Aorta (tissue), 5 donors: ENCODE data around the gene MARCHF3. TPM values are rescaled to one million over a fixed set of nuclear protein-coding genes. Genes with fewer than 3 reads are reported as not detected.
A peak's percentile ranks its signal among the peaks of the same experiment; 100 is the strongest.

Experiments used
- ATAC-seq: fragments of 200-7000 bp; cut with Tn5 transposase; one replicate; pipeline ENCODE4 v1.9.1; 2022; ENCODE audit warnings: moderate library complexity; ENCODE audit not compliant: low FRiP score
- DNase-seq, 2 donors: peaks; one replicate each; pipeline ENCODE4 v3.0.0-alpha.2; 2020
- H3K27ac ChIP-seq, 2 donors: one replicate each; pipeline ENCODE4 v1.5.1; 2013; ENCODE audit warnings: low read length in 2 of 2, mild to moderate bottlenecking in 2 of 2, moderate library complexity in 2 of 2, control low read depth in 1 of 2, inconsistent platforms in 1 of 2, low read depth in 1 of 2
- H3K27me3 ChIP-seq, 2 donors: one replicate each; pipeline ENCODE4 v1.6.1; 2013; ENCODE audit warnings: control low read depth in 1 of 2, low read length in 1 of 2, mild to moderate bottlenecking in 1 of 2, moderate library complexity in 1 of 2; ENCODE audit not compliant: insufficient read depth in 2 of 2, control insufficient read depth in 1 of 2
- H3K36me3 ChIP-seq, 2 donors: one replicate each; pipeline ENCODE4 v1.6.1; 2013; ENCODE audit warnings: control low read depth in 1 of 2, low read length in 1 of 2, mild to moderate bottlenecking in 1 of 2; ENCODE audit not compliant: insufficient read depth in 2 of 2, control insufficient read depth in 1 of 2
- H3K4me1 ChIP-seq, 2 donors: one replicate each; pipeline ENCODE4 v1.6.1; 2013; ENCODE audit warnings: low read length in 2 of 2, control low read depth in 1 of 2, mild to moderate bottlenecking in 1 of 2, moderate library complexity in 1 of 2; ENCODE audit not compliant: insufficient read depth in 2 of 2, control insufficient read depth in 1 of 2
- H3K4me3 ChIP-seq, 2 donors: one replicate each; pipeline ENCODE4 v1.5.1; 2013; ENCODE audit warnings: low read length in 2 of 2, control low read depth in 1 of 2, mild to moderate bottlenecking in 1 of 2
- H3K9me3 ChIP-seq: one replicate; pipeline ENCODE4 v1.6.1; 2013; ENCODE audit warnings: mild to moderate bottlenecking, low read length; ENCODE audit not compliant: control insufficient read depth
- WGBS, 2 donors: extraction: QIAGEN DNeasy Blood & Tissue Kit; methylation state at CpG; one replicate each; pipeline ENCODE4 v1.1.7; 2013; 5-methylcytosine and 5-hydroxymethylcytosine counted together
- intact Hi-C, 2 donors: fragments of 100-400 bp; cut with DNase I; formaldehyde crosslinking; loops; one replicate each; pipeline versions ENCODE4 v1.14.2 to v1.15.0; 2022
- polyA plus RNA-seq, 2 donors: library from polyadenylated mRNA; stranded (reverse); fragments of 200-250 nt; gene quantifications; one replicate each; pipeline ENCODE4 v1.2.3, GENCODE V29; 2013
- total RNA-seq, 2 donors: library from RNA; stranded (reverse); fragmentation: NEBNext Ultra II Directional; extraction: Animal tissue kit (Norgen Biotek cat#: 25700); gene quantifications; one replicate each; pipeline ENCODE4 v1.2.1, GENCODE V29; 2021
- donor health status: healthy with polysubstance abuse.
- donor health status: Bipolar disorder and iron deficiency.
- donor health status: DM: no; HTN: no; CAD: no.
- donor health status: DM: no; HTN: no; CAD: no.
- donor health status: DM: yes; HTN: yes; CAD: no.

MARCHF3 gene
- total and polyA plus RNA-seq, 4 donors, result 0.38 to 23.1 (median 11.0) TPM

DNA sequence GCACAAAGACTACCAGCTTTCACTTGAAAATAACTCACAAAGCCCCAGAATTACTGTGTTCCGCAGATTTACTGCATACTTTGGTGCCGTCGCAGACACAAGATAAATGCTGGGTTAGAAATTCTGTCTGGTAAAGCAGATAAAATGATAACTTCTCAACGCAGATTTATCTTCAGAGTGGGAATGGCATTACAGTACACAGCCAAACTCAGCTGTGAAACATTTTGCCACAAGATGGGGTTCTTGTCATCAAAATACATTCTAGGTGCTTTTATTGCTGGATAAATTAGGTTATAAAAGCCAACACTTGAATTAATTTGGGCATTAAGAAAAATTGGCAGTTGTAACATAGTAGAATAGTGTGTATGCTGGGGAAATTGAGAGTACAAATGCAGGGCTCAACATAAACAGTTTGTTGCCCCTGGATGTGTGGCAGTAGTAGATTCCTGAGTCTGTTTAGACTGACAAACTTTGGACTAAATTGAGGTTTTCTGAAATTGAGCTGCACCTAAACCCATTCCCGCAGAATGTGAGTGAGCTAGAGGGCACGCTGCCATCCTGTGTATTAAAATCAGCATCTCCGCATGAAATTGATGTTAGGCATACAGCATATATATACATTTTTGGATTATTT lies 192.3 kb downstream of the MARCHF3 start:
- H3K36me3 ChIP-seq, result no peaks in the 10 kb centered on the region
- peak; percentile 48 for ATAC-seq
- no peaks in the 10 kb centered on the region for H3K9me3 ChIP-seq
- H3K27ac ChIP-seq, result no peak overlapping the region
- no peak for DNase-seq
- no peaks in the 10 kb centered on the region for H3K4me1 ChIP-seq
- WGBS, 2 donors, result 52 to 63% methylated on average over 7 of the region's 7 CpGs
- intact Hi-C loops, result loop anchor here (5.0 kb wide), 2 partner anchors 474 to 654 kb away; no protein-coding TSS in a partner anchor
- H3K4me3 ChIP-seq, result no peak overlapping the region
- no peaks in the 10 kb centered on the region for H3K27me3 ChIP-seq

DNA sequence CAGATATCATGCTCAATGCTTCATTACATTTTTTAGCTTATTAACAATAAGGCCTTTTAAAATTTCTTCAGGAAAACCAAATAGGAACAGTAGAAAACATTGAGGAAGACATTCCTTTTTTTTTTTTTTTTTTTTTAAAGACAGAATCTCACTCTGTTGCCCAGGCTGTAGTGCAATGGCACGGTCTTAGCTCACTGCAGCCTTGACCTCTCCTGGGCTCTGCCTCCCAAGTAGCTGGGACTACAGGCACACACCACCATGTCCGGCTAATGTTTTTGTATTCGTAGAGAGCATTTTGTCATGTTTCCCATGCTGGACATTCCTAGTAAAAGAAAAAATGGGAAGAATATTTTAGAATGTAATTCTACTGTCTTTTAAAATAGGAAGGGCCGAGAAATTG lies 193.1 kb downstream of the MARCHF3 start:
- H3K27ac ChIP-seq, result no peak overlapping the region
- ATAC-seq, result no peak
- WGBS, 2 donors, result 95% methylated on average over 4 of the region's 4 CpGs
- H3K36me3 ChIP-seq, result no peaks in the 10 kb centered on the region
- no peaks in the 10 kb centered on the region for H3K27me3 ChIP-seq
- no peaks in the 10 kb centered on the region for H3K4me1 ChIP-seq
- intact Hi-C loops, result loop anchor here (5.0 kb wide), 2 partner anchors 475 to 655 kb away; no protein-coding TSS in a partner anchor
- no peak overlapping the region for H3K4me3 ChIP-seq
- H3K9me3 ChIP-seq, result no peaks in the 10 kb centered on the region
- DNase-seq, result no peak

DNA sequence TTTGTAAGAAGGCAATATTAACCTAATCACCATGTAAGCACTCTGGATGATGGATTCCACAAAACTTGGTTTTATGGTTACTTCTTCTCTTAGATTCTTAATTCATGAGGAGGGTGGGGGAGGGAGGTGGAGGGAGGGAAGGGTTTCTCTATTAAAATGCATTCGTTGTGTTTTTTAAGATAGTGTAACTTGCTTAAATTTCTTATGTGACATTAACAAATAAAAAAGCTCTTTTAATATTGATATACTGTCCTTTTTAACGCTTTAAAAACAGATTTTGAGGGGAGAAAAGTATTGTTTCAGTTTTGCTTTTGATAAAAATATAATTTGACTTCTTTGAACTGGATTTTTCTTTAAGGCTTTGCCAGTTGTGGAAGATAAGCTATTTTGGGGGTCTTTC lies 193.6 kb downstream of the MARCHF3 start:
- Histone ChIP-seq H3K9me3 (no peaks in the 10 kb centered on the region), H3K36me3 (no peaks in the 10 kb centered on the region), H3K4me1 (no peaks in the 10 kb centered on the region), H3K27ac (no peak overlapping the region), H3K4me3 (no peak overlapping the region), H3K27me3 (no peaks in the 10 kb centered on the region)
- ATAC-seq, result no peak
- intact Hi-C loops, result loop anchor here (5.0 kb wide), 2 partner anchors 476 to 656 kb away; no protein-coding TSS in a partner anchor
- DNase-seq, result no peak
- WGBS, 2 donors, result 91 to 92% methylated on average over 2 of the region's 2 CpGs

DNA sequence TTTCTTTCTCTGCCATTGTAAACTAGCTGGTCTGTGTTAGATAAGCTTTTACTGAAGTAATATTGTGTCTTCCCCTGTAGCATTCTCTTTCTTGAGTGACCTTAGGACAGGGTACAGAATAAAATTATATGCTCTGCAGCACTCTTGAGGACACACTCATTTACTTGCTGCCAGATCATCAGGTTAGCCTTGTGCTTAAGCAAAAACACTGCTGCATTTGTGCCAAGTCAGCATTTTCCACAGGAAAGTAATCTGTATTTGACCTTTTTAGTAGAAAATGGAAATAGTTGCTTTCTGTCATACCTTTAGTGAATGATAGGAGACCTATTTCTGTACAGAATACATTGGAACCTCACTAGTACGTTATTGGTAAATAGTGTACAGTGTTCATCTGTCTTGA lies 199.2 kb downstream of the MARCHF3 start:
- Histone ChIP-seq H3K9me3 (no peaks in the 10 kb centered on the region), H3K4me1 (no peaks in the 10 kb centered on the region), H3K36me3 (no peaks in the 10 kb centered on the region), H3K4me3 (no peak overlapping the region), H3K27me3 (no peaks in the 10 kb centered on the region), H3K27ac (no peak overlapping the region)
- WGBS, 2 donors, result 92% methylated on average over 1 of the region's 1 CpG
- ATAC-seq (no peak), DNase-seq (no peak)
- intact Hi-C loops, result no loop called here

DNA sequence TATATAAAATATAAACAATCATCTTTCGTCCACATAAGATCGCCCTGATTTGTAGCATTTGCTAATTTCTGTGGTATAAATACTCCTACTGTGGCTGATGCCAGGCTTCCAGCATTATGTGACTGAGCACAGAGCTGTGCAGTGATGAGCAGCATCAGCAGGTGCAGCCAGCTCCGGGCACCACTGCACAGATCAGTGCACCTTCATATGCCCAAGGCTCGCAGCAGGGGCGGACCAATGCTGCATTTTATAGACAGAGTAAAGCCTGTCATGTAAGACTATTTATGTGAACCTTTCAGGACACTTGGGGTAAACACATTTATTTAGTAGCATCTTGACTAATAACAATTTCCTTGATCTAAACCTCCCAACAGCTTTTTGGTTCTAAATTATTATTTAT lies 200.3 kb downstream of the MARCHF3 start:
- WGBS, 2 donors, result 98% methylated on average over 5 of the region's 5 CpGs

DNA sequence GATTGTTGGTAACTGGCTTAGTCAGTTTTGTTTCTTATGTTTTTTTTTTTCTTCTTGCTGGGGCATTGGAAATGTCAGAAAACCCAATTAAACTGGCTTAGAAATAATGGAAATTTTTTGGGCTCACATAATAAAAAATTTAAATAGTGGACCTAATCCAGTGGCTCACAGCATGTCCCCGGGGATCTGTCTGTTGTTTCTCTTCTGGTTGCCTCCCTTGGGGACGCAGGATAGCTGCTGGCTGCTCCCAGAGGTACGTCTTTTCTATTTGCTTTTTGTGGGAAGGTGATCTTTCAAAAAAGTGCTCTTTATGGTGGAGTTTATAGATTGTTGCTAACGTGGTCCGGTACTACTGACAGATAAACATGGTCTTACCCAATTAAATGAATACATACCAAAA lies 201.3 kb downstream of the MARCHF3 start:
- no peak overlapping the region for H3K4me3 ChIP-seq
- no peak overlapping the region for H3K27ac ChIP-seq
- DNase-seq, result no peak
- H3K4me1 ChIP-seq, result no peaks in the 10 kb centered on the region
- intact Hi-C loops, result no loop called here
- no peaks in the 10 kb centered on the region for H3K36me3 ChIP-seq
- ATAC-seq, result no peak
- H3K9me3 ChIP-seq, result no peaks in the 10 kb centered on the region
- WGBS, 2 donors, result 77 to 81% methylated on average over 5 of the region's 5 CpGs
- no peaks in the 10 kb centered on the region for H3K27me3 ChIP-seq

More for the DNA sequence above, 200.3 kb downstream of the MARCHF3 start:
- no peaks in the 10 kb centered on the region for H3K27me3 ChIP-seq
- no peak overlapping the region for H3K27ac ChIP-seq
- no peaks in the 10 kb centered on the region for H3K4me1 ChIP-seq
- intact Hi-C loops, result no loop called here
- H3K36me3 ChIP-seq, result no peaks in the 10 kb centered on the region
- no peaks in the 10 kb centered on the region for H3K9me3 ChIP-seq
- no peak overlapping the region for H3K4me3 ChIP-seq
- no peak for DNase-seq
- no peak for ATAC-seq

DNA sequence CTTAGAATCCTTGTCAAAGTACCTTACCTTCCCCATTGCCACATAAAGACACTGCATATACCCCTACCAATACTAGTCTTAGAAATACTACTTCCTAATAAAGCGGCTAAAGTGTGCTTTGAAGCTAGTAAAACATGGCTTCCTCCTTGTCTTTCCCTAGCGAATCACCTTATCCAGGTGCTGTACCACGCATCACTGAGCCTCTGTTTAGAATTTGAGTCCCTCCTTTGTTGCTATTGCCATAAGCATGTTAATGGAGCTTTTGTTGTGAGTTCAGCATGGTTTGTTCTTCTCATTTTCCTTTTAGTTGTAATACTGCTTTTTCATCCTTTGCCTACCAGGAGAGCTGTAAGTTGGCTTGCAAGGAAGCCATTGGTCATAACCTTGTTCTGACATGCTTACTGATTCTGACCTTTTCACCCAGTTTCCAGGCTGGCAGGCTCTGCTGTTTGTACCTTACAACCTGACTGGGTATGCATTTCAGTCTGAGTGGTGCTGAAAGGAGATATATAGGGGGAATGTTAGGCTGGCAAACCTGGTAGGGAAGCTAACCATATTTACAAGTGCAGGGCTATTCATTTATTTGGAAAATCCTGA lies 203.6 kb downstream of the MARCHF3 start:
- intact Hi-C loops, result no loop called here
- 79 to 83% methylated on average over 3 of the region's 3 CpGs for WGBS, 2 donors
- ATAC-seq (no peak), DNase-seq (no peak)
- Histone ChIP-seq H3K4me3 (no peak overlapping the region), H3K27ac (no peak overlapping the region), H3K36me3 (no peaks in the 10 kb centered on the region), H3K27me3 (no peaks in the 10 kb centered on the region), H3K4me1 (no peaks in the 10 kb centered on the region), H3K9me3 (no peaks in the 10 kb centered on the region)

DNA sequence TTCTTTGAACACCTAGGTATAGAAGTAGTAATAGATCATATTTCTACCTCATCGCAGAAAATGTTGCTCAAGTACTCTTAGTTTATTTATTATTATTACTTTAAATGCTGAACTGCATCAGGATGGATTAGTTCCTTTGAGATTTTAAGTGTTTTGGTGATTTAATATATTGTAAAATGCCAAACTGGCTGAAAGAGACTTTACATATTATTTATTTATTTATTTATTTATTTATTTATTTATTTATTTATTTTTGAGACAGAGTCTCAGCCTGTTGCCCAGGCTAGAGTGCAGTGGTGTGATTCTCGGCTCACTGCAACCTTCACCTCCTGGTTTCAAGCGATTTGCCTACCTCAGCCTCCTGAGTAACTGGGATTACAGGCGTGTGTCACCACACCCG lies 211.1 kb downstream of the MARCHF3 start:
- 98 to 99% methylated on average over 5 of the region's 5 CpGs for WGBS, 2 donors
- H3K4me3 ChIP-seq, result no peak overlapping the region
- H3K27me3 ChIP-seq, result no peaks in the 10 kb centered on the region
- ATAC-seq, result no peak
- DNase-seq, result no peak
- H3K4me1 ChIP-seq, result no peaks in the 10 kb centered on the region
- intact Hi-C loops, result no loop called here
- no peak overlapping the region for H3K27ac ChIP-seq
- no peaks in the 10 kb centered on the region for H3K36me3 ChIP-seq
- H3K9me3 ChIP-seq, result no peaks in the 10 kb centered on the region

DNA sequence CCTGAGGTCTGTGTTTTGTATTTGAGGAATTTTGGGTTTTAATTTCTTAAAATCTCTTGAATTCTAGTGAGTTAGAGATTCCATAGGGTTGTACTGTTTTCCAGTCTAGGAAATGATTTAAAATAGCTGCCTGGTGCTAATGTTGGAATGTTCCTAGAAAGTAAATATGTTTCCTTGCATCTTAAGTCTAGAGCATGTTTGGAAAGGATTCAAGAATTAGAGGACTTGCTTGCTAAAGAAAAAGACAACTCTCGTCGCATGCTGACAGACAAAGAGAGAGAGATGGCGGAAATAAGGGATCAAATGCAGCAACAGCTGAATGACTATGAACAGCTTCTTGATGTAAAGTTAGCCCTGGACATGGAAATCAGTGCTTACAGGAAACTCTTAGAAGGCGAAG lies 211.6 kb downstream of the MARCHF3 start:
- DNase-seq, result no peak
- no peak for ATAC-seq
- WGBS, 2 donors, result 68 to 74% methylated on average over 4 of the region's 4 CpGs
- H3K4me3 ChIP-seq, result no peak overlapping the region
- no peaks in the 10 kb centered on the region for H3K9me3 ChIP-seq
- intact Hi-C loops, result no loop called here
- H3K27me3 ChIP-seq, result no peaks in the 10 kb centered on the region
- no peaks in the 10 kb centered on the region for H3K4me1 ChIP-seq
- no peak overlapping the region for H3K27ac ChIP-seq
- no peaks in the 10 kb centered on the region for H3K36me3 ChIP-seq
